ENCODE data around the gene TCF7L2.
A peak's percentile ranks its signal among the peaks of the same experiment; 100 is the strongest.

Gene TCF7L2

DNA sequence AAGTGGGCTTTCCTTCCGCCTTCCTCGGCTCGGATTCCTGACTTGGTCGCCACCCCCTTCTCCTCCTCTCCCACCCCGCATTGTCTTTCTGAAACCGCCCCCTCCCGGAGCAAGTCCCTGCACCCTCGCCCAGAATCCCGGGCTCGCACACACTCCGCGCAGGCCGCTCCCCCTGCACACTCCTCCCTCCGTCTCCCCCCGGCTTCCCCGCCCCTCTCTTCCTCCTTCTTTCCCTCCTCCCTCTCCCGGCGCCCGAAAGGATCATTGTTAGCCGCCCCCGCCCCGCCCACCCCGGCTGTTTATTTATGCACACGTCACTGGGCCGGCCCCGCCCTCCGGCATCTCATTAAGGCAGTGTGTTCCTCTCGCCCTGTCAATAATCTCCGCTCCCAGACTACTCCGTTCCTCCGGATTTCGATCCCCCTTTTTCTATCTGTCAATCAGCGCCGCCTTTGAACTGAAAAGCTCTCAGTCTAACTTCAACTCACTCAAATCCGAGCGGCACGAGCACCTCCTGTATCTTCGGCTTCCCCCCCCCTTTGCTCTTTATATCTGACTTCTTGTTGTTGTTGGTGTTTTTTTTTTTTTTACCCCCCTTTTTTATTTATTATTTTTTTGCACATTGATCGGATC lies at the start of gene TCF7L2:
Gene TCF7L2, plus strand, starts transcription at position 373 of the 633 bp plus-strand sequence. CDS start 510 bp downstream, outside the sequence.
- no peaks in the 10 kb centered on the region for H3K27me3 ChIP-seq (ENCODE audit: insufficient read depth, low read depth, severe bottlenecking)
- peak within 1 kb of the TSS; percentile 89 for H3K4me3 ChIP-seq (ENCODE audit: low read depth, low read length)
- H3K9me3 ChIP-seq (ENCODE audit: severe bottlenecking), result no peaks in the 10 kb centered on the region
- DNase-seq, result peak; percentile 97
- no peaks in the 10 kb centered on the region for H3K36me3 ChIP-seq
- peak within 1 kb of the TSS; percentile 70 for H3K27ac ChIP-seq
- TF ChIP-seq, protein P1, sequence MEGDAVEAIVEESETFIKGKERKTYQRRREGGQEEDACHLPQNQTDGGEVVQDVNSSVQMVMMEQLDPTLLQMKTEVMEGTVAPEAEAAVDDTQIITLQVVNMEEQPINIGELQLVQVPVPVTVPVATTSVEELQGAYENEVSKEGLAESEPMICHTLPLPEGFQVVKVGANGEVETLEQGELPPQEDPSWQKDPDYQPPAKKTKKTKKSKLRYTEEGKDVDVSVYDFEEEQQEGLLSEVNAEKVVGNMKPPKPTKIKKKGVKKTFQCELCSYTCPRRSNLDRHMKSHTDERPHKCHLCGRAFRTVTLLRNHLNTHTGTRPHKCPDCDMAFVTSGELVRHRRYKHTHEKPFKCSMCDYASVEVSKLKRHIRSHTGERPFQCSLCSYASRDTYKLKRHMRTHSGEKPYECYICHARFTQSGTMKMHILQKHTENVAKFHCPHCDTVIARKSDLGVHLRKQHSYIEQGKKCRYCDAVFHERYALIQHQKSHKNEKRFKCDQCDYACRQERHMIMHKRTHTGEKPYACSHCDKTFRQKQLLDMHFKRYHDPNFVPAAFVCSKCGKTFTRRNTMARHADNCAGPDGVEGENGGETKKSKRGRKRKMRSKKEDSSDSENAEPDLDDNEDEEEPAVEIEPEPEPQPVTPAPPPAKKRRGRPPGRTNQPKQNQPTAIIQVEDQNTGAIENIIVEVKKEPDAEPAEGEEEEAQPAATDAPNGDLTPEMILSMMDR (IDR thresholded peaks at IDR 0.05; ENCODE audit: low read depth, low read length), result no peak

DNA sequence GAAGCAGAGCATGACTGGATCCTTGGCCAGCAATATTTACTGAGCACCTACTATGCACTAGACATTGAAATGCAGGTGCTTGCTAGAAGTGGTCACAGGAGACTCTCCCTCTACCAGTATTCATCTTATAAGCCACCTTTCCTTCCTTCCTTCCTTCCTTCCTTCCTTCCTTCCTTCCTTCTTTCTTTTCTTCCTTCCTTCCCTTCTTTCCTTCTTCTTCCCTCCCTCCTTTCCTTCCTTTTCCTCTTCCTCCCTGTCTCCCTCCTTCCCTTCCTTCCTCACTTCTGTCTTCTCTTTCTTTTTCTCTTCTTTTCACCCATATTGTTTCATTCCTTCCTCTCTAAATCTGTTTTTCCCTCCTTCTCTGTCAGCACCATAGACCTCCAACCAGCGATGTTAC lies 47.3 kb upstream of the TCF7L2 start:
- no peak for DNase-seq
- no peak overlapping the region for H3K27ac ChIP-seq
- no peaks in the 10 kb centered on the region for H3K27me3 ChIP-seq (ENCODE audit: insufficient read depth, low read depth, severe bottlenecking)
- no peaks in the 10 kb centered on the region for H3K9me3 ChIP-seq (ENCODE audit: severe bottlenecking)
- H3K4me3 ChIP-seq (ENCODE audit: low read depth, low read length), result no peak overlapping the region
- TF ChIP-seq, protein P1 (IDR thresholded peaks at IDR 0.05; ENCODE audit: low read depth, low read length), result no peak
- H3K36me3 ChIP-seq, result no peaks in the 10 kb centered on the region

DNA sequence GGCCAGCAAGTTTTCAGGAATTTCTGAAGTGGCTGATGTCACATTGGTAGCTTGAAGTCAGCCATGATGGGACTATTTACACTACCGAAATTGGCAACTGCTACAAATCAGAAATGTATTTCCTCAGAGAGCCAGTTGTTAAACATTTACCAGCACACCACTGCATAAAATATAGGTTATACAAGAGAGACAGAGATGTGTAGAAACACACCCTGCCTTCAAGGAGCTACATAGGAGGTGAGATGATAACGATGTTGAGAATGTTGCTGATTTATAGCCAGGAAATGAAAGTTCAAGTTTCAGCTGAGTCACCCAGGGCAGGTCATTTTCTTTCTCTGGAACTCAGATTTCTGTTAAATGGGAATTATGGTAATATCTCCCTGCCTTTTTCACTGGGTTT lies 46.0 kb upstream of the TCF7L2 start:
- Histone ChIP-seq H3K27me3 (ENCODE audit: insufficient read depth, low read depth, severe bottlenecking) (no peaks in the 10 kb centered on the region), H3K9me3 (ENCODE audit: severe bottlenecking) (no peaks in the 10 kb centered on the region), H3K27ac (no peak overlapping the region), H3K4me3 (ENCODE audit: low read depth, low read length) (no peak overlapping the region), H3K36me3 (no peaks in the 10 kb centered on the region)
- TF ChIP-seq, protein P1 (IDR thresholded peaks at IDR 0.05; ENCODE audit: low read depth, low read length), result no peak
- no peak for DNase-seq

DNA sequence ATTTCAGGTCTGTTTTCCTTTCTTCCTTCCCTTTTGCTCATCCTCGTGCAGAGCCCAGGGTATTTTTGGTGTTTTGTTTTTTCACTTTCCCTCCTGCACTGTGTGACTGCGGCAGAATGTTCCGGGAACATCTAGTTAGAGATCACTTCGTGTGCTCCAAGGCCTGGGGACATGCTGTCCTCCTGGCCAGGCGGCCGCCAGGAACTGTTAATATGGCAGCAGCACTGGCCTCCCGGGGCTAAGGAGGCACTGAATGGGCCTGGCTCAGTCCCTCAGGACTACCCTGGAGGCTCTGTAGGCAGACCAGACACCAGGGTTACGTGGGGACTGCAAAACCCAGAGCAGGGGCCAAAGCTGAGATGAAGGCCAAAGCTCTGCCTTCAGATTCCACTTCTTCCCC lies 43.1 kb upstream of the TCF7L2 start:
- no peak for DNase-seq
- TF ChIP-seq, protein P1 (IDR thresholded peaks at IDR 0.05; ENCODE audit: low read depth, low read length), result no peak
- Histone ChIP-seq H3K9me3 (ENCODE audit: severe bottlenecking) (no peaks in the 10 kb centered on the region), H3K36me3 (no peaks in the 10 kb centered on the region), H3K4me3 (ENCODE audit: low read depth, low read length) (no peak overlapping the region), H3K27me3 (ENCODE audit: insufficient read depth, low read depth, severe bottlenecking) (no peaks in the 10 kb centered on the region), H3K27ac (no peak overlapping the region)

DNA sequence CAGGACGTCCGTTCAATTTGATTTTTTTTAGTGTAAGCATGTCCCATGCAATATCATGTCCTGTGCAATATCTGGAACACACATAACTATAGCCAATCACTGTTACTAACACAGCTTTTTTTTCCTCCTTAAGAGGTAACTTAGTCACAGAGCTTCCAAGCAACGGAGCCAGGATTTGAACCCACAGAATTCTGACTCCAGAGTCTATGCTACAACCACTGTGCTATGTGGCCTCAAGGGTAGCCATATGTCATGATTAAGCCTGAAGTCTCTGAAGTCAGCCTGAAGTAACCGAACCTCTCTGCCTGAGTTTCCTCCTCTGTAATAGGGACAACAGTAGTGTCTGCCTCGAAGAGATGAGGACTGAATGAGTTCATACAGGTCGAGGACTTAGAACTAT lies 42.2 kb upstream of the TCF7L2 start:
- Histone ChIP-seq H3K9me3 (ENCODE audit: severe bottlenecking) (no peaks in the 10 kb centered on the region), H3K36me3 (no peaks in the 10 kb centered on the region), H3K4me3 (ENCODE audit: low read depth, low read length) (no peak overlapping the region), H3K27me3 (ENCODE audit: insufficient read depth, low read depth, severe bottlenecking) (no peaks in the 10 kb centered on the region), H3K27ac (no peak overlapping the region)
- no peak for DNase-seq
- TF ChIP-seq, protein P1 (IDR thresholded peaks at IDR 0.05; ENCODE audit: low read depth, low read length), result no peak

DNA sequence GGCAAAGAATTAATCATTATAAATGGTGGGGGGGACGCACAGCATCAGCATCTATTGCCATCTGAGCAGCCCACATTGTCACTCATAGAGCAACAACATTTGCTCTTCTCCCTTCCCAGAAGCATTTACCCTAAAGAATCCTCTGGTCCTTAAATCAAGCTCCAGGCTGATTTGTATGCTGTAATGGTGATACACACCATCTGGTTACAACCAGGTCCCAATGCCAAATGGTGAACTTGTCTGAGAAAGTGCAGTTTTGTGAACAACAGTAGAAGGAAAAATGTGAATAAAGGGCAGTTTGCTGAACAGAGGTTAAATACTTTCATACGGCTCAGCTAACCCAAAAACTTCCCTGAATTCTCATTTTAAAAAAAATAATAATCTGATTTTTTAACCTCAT lies 38.8 kb upstream of the TCF7L2 start:
- TF ChIP-seq, protein P1 (IDR thresholded peaks at IDR 0.05; ENCODE audit: low read depth, low read length), result no peak
- Histone ChIP-seq H3K9me3 (ENCODE audit: severe bottlenecking) (no peaks in the 10 kb centered on the region), H3K36me3 (no peaks in the 10 kb centered on the region), H3K27ac (no peak overlapping the region), H3K27me3 (ENCODE audit: insufficient read depth, low read depth, severe bottlenecking) (no peaks in the 10 kb centered on the region), H3K4me3 (ENCODE audit: low read depth, low read length) (no peak overlapping the region)
- no peak for DNase-seq

Measured in WERI-Rb-1 (cell line).